Neutrophil (primary cell): ENCODE data around the gene ARL6IP6.
"Not testable (repeated sequence)": the region's sequence is repeated elsewhere in the genome, so short reads cannot be mapped to it uniquely, and the experiment has no call there.

Experiments
- H3K27ac ChIP-seq: fragments of 200-600 bp; sonication (generic); 2 replicates; pipeline ENCODE4 v1.5.1; 2016; ENCODE audit warnings: mild to moderate bottlenecking, moderate library complexity
- H3K27me3 ChIP-seq: fragments of 200-600 bp; sonication (generic); 2 replicates; pipeline ENCODE4 v1.6.0; 2016; ENCODE audit warnings: mild to moderate bottlenecking
- H3K36me3 ChIP-seq: fragments of 200-600 bp; sonication (generic); 2 replicates; pipeline ENCODE4 v1.5.1; 2017
- H3K4me1 ChIP-seq, 2 experiments: fragments of 200-600 bp in 1 of 2; sonication (generic) in 1 of 2; 1 replicate in 1 of 2; 2 replicates in 1 of 2; pipeline versions ENCODE4 v1.5.1 to v1.6.1; 2013 to 2016; ENCODE audit warnings: low read depth in 1 of 2, low read length in 1 of 2, mild to moderate bottlenecking in 1 of 2, moderate library complexity in 1 of 2; ENCODE audit not compliant: control insufficient read depth in 1 of 2, insufficient read depth in 1 of 2
- H3K4me3 ChIP-seq, 2 experiments: fragments of 200-600 bp in 1 of 2; sonication (generic) in 1 of 2; 1 replicate in 1 of 2; 2 replicates in 1 of 2; pipeline ENCODE4 v1.5.1; 2013 to 2016; ENCODE audit warnings: low read depth in 1 of 2, low read length in 1 of 2, mild to moderate bottlenecking in 1 of 2, moderate library complexity in 1 of 2
- H3K9me3 ChIP-seq: fragments of 200-600 bp; sonication (generic); 2 replicates; pipeline ENCODE4 v1.5.1; 2016
- TF ChIP-seq, protein P1 (sequence below): fragments of 200-600 bp; sonication (generic); IDR thresholded peaks from 2 replicates; pipeline ENCODE4 v1.5.1; 2016; ENCODE audit warnings: antibody characterized with exemption

ARL6IP6 gene

DNA sequence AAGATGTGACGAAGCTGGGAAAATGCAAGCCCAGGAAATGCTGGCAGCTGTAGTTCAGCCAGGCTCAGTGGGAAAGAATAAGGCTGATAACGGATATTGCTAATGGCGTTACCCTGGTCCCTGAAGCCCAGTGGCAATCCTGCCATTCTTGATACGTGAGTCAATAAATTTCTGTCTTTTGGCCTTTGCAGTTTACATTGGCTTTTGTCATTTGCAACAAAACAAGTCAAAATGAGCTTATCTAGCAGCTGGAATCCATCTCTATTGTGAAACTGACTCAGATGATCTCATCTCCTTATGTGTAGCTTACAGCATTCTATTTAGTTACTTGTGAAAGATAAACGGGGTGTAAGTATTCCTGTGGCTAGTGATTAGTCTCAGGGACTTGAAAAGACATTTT is 43.8 kb downstream of the ARL6IP6 start:
- no peaks in the 10 kb centered on the region for H3K9me3 ChIP-seq
- peaks cover 61% of the 10 kb centered on the region for H3K36me3 ChIP-seq
- no peaks in the 10 kb centered on the region for H3K27me3 ChIP-seq
- TF ChIP-seq, protein P1, sequence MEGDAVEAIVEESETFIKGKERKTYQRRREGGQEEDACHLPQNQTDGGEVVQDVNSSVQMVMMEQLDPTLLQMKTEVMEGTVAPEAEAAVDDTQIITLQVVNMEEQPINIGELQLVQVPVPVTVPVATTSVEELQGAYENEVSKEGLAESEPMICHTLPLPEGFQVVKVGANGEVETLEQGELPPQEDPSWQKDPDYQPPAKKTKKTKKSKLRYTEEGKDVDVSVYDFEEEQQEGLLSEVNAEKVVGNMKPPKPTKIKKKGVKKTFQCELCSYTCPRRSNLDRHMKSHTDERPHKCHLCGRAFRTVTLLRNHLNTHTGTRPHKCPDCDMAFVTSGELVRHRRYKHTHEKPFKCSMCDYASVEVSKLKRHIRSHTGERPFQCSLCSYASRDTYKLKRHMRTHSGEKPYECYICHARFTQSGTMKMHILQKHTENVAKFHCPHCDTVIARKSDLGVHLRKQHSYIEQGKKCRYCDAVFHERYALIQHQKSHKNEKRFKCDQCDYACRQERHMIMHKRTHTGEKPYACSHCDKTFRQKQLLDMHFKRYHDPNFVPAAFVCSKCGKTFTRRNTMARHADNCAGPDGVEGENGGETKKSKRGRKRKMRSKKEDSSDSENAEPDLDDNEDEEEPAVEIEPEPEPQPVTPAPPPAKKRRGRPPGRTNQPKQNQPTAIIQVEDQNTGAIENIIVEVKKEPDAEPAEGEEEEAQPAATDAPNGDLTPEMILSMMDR = no peak
- H3K4me3 ChIP-seq = no peak overlapping the region
- H3K27ac ChIP-seq = no peak overlapping the region
- H3K4me1 ChIP-seq = no peaks in the 10 kb centered on the region

DNA sequence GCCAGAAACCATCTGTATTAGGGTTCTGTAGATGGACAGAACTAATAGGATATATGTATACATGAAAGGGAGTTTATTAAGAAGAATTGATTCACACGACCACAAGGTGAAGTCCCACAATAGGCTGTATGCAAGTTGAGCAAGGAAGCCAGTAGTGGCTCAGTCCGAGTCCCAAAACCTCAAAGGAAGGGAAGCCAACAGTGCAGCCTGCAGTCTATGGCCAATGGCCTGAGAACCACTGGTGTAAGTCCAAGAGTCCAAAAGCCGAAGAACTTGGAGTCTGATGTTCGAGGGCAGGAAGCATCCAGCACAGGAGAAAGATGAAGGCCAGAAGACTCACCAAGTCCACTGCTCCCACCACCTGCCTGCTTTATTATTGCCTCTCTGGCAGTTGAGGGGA is 44.8 kb downstream of the ARL6IP6 start:
- H3K36me3 ChIP-seq = peaks cover 51% of the 10 kb centered on the region
- H3K4me1 ChIP-seq, H3K9me3 ChIP-seq, H3K27ac ChIP-seq, H3K27me3 ChIP-seq, H3K4me3 ChIP-seq: not testable (repeated sequence)

DNA sequence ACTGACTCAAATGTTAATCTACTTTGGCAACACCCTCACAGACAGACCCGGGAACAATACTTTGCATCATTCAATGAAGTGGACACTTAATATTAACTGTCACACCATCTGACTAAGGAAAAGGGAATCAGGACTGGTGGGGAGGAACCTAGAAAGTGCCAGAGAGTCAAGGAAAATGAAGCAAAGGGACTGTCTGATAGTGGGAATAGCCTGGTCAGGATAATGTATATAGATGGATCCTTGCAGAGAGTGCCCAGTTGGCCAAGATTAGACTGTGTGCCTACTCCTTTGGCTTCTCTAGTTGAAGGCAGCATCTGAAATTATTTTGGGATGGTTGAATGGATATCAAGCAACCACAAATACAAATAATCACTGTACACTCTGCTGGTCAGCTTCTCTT is 45.2 kb downstream of the ARL6IP6 start:
- TF ChIP-seq, protein P1 = no peak
- Histone ChIP-seq H3K27ac (no peak overlapping the region), H3K36me3 (peaks cover 47% of the 10 kb centered on the region), H3K4me1 (no peaks in the 10 kb centered on the region), H3K4me3 (no peak overlapping the region), H3K27me3 (no peaks in the 10 kb centered on the region), H3K9me3 (no peaks in the 10 kb centered on the region)

DNA sequence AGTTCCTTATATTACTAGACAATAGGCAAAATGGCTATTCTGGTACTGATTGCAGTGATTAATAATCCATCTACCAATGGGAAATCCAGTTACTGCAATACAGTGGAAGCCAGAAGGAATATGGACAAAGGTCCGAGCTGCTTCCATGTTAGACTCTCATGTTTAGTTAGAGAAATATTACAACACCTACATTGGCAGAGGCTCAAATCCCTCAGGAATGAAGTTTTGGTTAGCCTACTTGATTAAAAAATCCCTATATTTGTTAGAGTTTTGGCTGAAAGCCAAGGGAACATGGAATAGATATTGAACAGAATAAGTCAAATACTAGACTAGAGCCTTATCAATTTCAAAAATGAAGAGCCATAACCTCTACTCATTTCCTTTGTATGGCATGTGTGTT is 48.5 kb downstream of the ARL6IP6 start:
- TF ChIP-seq, protein P1 = no peak
- H3K4me3 ChIP-seq = no peak overlapping the region
- peaks cover 21% of the 10 kb centered on the region for H3K36me3 ChIP-seq
- H3K9me3 ChIP-seq = no peaks in the 10 kb centered on the region
- no peak overlapping the region for H3K27ac ChIP-seq
- H3K27me3 ChIP-seq = no peaks in the 10 kb centered on the region
- H3K4me1 ChIP-seq = no peaks in the 10 kb centered on the region

DNA sequence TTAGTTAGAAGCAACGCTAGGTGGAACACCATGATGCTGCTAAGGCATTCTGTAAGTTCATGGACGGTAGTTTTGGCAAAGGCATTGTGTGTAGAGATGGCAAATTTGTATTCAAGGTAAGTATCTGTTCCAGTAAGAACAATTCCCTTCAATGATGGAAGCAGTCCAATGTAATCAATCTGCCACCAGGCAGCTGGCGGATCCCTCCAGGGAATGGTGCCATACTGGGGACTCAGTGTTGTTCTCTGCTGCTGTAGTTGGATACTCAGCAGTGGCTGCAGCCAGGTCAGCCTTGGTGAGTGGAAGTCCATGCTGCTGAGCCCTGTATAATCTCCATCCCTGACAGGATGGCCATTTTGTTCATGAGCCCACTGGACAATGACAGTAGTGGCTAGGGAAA is 62.8 kb downstream of the ARL6IP6 start:
- Histone ChIP-seq H3K27ac (no peak overlapping the region), H3K36me3 (no peaks in the 10 kb centered on the region), H3K4me3 (no peak overlapping the region), H3K9me3 (no peaks in the 10 kb centered on the region), H3K4me1 (no peaks in the 10 kb centered on the region), H3K27me3 (no peaks in the 10 kb centered on the region)
- TF ChIP-seq, protein P1 = no peak

DNA sequence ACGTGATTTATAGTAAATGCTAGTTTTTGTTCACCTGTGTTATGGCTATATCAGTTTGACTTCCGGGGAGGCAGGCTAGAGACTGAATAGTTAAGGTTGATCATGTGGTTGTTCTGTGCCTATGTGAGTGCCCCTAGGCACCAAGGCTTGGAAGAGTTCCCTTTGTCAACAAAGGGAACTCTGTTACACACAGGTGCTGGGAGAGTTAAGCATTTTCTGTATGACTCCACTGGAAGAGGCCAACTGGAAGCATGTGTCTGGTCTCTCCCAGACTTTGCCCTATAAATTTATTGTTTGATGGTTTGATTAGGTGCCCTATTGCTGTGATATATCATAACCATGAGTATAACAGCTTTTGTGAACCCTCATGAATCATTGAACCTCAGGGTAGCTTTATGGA is 63.8 kb downstream of the ARL6IP6 start:
- H3K27me3 ChIP-seq = no peaks in the 10 kb centered on the region
- TF ChIP-seq, protein P1 = no peak
- no peak overlapping the region for H3K27ac ChIP-seq
- H3K36me3 ChIP-seq = no peaks in the 10 kb centered on the region
- H3K4me3 ChIP-seq = no peak overlapping the region
- H3K4me1 ChIP-seq = no peaks in the 10 kb centered on the region
- H3K9me3 ChIP-seq = peaks cover 5% of the 10 kb centered on the region
